Activated naive CD4-positive, alpha-beta T cell treated with Interleukin-2 at 50 U/mL for 16 hours (primary cell): ENCODE results near the gene SOX1.

ENCODE experiments used
- DNase-seq: peaks from one replicate; pipeline ENCODE4 v3.0.0-alpha.2; 2020

SOX1 gene

DNA sequence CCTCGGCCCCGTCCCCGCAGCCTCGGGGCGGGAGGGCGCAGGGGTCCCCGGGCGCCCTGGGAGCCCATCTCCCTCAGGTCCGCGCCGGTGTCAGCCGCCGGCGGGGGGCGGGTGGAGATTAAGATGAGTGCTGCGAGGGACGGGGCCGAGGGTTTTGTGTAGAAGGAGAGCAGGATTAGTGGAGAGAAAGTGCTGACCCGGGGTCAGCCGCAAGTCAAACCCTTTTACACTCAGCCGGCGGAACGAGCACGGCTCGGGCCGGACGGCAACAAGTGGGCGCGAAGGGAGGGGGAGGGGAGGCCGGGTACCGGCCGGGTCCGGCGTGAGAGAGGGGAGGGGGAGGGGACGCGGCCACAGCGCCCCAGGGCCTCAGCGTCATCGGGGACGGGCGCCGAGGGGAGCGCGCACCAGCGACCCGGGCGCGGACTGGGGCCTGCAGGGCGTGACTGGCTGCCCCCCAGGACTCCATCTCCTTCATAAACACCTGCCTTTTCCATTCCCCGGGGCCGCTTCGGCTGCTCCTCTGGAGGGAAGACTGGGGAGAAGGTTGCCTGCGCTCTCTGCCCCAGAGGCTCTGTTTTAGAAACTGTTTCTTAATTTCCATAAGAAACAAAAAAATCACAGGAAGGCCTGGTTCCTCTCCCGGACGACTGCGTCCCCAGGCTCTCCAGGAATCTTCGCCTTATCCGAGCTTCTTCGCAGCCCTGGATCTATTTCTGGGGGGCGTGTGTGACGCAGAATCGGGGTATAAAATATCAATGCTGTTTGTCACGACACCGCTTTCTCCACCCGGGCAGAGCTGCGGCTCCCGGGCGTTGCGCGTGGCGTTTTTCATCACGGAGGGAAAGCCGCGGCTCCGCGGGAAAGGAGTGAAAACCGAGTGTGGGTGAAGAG is 6.5 kb downstream of the SOX1 start:
- DNase-seq: no peak

DNA sequence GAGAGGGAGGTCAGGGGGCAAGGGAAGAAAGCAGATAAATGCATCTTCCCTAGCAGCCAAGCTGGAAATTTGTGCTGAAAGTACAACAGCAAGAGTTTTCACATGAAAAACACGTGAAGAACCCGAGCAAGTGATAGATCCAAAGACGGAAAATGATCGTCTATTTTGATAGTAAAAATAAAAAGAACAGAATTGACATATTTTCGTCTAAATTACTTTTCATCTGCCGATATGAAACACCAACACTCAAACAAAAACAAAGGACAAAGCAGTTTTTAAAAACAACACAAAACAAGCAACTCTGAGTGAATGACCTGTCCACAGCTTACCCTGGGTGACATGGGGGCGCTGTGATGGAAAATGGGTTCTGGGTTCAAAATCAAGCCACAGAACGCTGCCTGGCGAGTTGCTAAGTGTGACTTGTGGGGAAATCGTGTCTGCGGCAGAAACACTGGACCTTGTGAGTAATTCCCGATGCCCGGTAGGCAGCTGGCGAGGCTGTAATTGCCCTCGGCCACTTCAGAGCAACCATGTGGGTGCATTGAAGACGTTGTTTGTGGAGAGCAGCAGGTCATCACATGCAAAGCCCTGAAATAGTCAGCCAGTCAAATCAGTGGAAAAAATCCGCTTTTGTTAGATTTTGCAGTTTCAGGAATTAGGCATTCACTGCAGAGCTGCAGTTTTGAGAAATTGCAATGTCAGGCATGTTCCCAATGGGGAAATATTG is 7.4 kb downstream of the SOX1 start:
- no peak for DNase-seq

DNA sequence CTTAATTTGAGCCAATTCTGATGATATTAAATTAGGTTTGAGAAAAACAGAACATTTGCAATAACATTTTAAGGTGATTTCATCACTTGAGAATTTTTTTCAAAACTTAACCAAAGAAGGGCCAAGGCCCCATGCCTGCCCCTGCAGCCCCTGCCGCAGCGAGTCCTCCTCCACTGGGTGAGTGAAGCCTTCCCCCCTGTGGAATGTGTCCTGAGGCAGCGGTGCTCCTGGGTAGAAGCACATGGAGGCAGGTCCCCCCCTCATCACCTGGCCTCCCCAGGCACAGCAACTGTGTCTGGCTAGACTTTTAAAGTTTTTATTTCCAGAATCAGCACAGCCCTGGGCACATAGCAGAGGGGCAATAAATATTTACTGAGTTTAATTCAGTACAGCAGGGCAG is 10.8 kb downstream of the SOX1 start:
- no peak for DNase-seq

DNA sequence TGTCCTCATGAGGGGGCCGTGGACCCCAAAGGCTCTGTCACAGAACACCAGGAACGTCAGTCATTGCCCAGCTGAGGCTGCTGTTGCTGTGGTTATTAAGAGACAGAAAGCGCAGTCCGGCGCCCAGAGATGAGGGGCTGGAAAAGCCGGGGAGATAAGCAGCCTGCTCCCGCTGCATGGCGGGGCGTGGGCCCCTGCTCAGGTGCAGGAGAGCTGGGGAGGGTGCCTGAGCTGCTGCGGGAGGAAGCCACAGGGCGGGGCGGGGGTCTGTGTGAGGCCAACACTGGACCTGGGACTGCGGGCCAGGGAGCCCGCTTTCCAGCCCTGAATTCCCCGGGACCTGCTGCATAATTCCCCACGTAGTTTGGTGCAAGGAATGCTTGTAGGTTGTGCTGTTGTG is 11.3 kb downstream of the SOX1 start:
- DNase-seq: no peak

GRCh38 chr13:112078879-112079531 is 12.1 kb downstream of the SOX1 start:
- DNase-seq: no peak

DNA sequence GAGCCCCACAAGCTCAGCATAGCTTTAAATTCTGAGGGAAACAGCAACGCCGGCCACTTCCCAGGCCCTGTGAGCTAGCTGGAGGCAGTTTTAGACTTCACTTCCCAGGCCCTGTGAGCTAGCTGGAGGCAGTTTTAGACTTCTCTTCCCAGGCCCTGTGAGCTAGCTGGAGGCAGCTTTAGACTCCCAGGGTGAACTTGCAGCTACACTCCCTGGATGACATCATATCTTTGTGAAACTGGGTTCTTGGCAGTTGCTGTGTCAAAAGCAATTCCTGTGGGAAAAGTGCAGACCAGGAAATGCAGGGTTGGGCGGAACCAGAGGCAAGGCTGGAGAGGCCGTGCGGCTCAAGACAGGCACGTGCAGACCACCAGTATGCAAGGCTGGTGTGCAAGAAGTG is 12.7 kb downstream of the SOX1 start:
- DNase-seq: no peak

DNA sequence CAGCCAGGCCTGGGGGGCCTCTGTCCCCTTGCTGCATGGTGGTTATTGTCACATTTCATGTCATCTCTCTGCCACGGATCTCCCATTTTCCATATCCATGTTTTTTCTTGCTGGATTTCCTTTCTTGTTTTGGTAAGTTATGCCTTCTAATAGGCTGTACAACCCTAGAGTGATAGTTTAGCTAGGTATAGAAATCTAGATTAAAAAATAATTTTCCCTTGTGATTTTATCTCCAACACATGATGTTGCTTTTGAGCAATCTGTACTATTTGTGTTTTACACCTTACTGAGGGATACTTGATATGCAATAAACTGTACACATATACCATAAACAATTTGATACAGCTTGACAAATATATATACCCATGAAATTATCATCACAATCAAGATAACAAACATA is 17.0 kb downstream of the SOX1 start:
- no peak for DNase-seq

DNA sequence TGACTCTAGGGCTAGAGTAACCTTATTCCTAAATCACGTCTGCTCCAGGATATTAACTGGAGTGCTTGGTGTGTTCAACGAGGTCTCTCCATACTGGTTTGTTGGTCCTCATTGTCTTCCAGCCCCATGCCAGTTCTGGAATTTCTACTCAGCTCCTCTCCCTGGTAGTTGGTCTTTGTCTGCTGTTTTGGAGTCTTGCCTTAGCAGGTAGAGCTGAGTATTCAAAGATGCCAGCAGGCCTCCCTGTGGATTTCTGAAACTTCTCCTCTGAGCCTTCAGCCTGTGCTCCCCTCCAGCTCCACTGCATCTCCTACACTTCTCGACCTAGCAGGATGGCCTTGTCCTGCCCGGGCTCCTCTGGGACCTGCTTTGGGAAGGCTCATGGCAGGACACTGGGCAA is 25.5 kb downstream of the SOX1 start:
- no peak for DNase-seq

DNA sequence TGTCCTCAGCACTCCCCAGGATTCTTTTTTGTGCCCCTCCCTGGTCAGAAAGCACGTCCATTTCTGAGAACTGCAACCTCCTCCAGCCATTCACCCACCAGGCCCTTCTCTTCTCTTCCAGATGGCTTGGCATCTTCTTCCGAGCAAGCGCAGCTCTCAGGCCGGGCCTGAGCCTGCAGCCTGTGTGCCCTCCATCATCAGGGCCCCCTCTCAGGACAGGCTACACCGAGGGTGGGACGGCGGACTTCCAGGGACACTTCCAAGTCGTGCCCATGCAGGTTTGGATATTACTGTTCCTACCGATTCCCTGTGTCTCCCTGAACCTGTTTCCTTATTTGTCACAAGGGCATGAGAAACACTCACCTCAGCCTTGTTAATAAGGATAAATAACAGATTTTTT is 28.4 kb downstream of the SOX1 start:
- DNase-seq: no peak

DNA sequence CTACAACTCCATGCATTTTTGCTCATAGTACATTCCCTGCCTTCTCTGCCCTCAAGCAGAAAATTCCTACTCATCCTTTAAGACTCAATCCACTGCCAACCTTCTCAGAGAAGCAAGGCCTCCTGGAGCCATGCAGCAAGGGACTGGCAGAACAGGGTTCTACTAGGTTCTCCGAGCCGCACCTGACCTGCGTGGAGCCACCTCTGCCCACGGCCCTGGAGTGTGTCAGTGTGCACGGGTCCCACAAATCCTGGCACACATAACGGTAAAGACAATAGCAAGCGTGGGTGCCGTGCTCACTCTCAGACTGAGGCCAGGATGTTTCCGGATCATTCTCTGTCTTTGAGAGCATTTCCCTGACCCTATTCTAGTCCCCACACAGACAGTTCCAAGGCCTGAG is 30.0 kb downstream of the SOX1 start:
- DNase-seq: no peak

- no peak for DNase-seq
These were observed 30.8 kb downstream of the SOX1 start for GRCh38 chr13:112097770-112098169.

DNA sequence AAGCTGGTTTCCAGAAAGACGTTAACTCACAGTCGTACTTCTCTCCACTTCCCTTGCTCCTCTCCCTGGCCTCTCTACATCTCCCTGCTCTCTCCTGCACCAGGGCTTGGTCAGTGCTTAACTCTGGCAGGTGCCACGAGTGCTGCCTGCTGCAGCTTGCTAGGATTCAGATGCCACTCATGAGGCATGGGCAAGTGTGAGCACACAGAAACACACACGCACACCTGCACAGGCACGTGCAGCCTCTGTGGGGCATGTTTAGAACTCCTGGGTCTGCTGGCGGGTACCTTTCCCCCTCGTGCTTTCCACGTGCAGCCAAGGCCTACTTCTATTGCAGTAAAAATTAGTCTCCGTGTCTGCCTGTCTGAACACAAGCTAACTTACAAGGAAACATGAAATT is 31.8 kb downstream of the SOX1 start:
- no peak for DNase-seq

GRCh38 chr13:112101360-112101930 is 34.5 kb downstream of the SOX1 start:
- DNase-seq: no peak

DNA sequence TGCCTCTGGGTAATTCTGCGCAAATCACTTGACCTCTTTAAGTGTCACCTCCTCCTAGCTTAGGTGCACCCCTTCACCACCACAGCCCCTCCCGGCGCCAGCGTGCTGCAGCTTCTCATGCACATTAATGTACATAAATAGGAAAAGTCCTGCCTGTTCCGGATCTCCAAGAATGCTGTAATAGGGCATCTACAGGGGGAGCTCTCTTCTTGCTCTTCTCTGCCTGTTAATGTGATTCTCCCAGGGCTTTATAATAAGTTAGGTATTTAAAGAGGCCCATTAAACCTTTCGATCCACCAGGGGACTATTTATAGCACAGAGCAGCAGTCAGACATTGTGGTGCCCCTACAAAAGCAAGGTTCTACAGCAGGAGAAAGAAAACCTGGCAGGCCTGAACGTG is 35.3 kb downstream of the SOX1 start:
- no peak for DNase-seq

- DNase-seq: no peak
These were observed 36.4 kb downstream of the SOX1 start for GRCh38 chr13:112103260-112103838.

DNA sequence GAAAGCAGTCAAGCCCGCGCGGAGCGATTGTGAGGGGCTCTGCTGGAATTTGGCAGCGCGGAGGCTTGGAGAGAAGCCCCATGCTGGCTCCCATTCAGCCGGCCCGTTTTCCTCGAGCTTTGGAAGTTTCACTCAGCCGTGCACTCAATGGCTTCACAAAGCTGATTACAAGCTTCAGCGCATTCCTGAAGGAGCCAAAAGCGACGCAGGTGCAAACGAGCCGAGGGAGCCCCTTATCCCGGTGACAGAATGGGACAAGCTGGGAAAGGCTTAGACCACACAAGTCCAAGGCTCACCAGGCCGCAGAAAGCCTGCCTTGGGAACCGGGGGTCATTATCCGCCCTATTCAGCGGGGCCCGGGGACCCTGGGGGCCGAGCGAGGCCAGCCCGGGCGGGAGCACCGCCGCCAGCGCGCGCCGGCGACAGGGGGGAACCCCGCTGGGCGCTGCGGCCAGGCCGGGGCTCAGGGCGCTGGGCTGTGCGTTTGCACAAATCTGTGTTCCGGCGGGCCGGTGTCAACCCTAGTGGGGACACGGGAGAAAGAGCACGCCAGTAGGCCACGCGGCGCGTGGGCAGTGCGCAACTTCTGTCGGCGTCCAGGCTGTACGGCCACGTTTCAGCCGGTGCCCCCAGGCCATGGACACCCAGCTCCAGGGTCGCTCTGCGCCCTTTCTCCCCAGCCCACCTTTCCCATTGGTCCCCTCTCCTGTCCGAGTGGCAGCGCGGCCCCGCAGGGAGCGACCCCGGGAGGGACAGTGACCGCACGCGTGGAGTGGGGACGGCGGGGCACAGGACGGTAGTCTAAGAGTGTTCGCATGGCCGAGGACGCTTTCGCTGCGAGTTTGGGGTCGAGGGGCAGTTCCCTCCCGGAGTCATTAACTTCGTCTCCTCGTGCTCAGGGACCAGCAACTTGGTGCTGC is 37.3 kb downstream of the SOX1 start:
- no peak for DNase-seq

GRCh38 chr13:112104881-112105234 is 37.9 kb downstream of the SOX1 start:
- no peak for DNase-seq

DNA sequence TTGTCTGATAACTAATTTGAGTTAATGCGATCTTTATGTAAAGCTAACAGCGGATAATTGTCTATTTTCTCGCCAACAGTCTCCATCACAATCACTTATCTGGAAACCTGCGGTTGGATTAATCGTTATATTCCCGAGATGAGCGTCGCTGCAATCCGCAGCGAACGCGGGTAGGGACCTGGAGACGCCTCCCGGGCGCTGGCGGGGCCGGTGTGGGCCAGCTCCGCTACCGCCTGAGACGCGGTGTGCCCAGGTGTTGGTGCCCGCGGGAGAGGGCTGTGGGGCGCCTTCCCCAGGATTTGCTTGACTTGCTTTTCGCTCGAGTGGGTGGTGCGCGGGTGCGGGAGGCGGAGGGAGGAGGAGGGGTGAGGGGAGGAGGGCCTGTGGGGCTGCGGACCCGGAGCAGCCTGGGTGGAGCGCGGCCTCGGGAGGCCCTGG is 38.3 kb downstream of the SOX1 start:
- no peak for DNase-seq

DNA sequence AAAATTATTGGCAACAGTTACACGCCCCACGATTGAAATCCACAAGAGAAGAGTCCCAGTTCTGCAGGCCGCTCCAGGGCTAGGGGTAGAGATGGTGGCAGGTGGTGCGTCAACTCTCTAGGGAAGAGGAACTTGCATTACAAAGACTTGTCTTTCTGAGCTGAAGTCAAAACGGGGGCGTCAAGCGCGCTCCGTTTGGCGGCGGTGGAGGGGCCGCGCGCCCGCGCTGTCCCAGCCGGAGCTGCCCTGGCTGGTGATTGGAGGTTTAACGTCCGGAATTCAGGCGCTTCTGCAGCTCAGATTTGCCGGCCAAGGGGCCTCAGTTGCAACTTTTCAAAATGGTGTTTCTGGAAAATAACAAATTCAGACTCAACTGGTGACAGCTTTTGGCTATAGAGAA is 38.9 kb downstream of the SOX1 start:
- DNase-seq: no peak

GRCh38 chr13:112106478-112107141 is 39.7 kb downstream of the SOX1 start:
- no peak for DNase-seq

GRCh38 chr13:112107289-112107688 is 40.3 kb downstream of the SOX1 start:
- no peak for DNase-seq
